GM12878 (cell line): ENCODE data around the gene PDS5A.

Experiments used
- EGR1 ChIP-seq, 2 experiments: IDR thresholded peaks; 1 replicate in 1 of 2; 2 replicates in 1 of 2; pipeline ENCODE4 v1.6.1; 2011 to 2012; ENCODE audit warnings: low read depth in 2 of 2, low read length in 2 of 2, borderline replicate concordance in 1 of 2, mild to moderate bottlenecking in 1 of 2, moderate library complexity in 1 of 2
- HDAC6 ChIP-seq: fragments of 200-600 bp; sonication (generic); IDR thresholded peaks from one replicate; pipeline ENCODE4 v1.8.0; 2017; ENCODE audit warnings: antibody characterized with exemption; ENCODE audit not compliant: unreplicated experiment
- IKZF1 ChIP-seq: fragments of 450-650 bp; conservative IDR thresholded peaks from 2 replicates; pipeline ENCODE4 v1.6.1; 2017; ENCODE audit warnings: antibody characterized with exemption, mild to moderate bottlenecking
- IRF3 ChIP-seq: fragments of 450-650 bp; IDR thresholded peaks from 2 replicates; pipeline ENCODE4 v1.6.1; 2014; ENCODE audit warnings: mild to moderate bottlenecking
- JUND ChIP-seq: IDR thresholded peaks from 2 replicates; pipeline ENCODE4 v1.6.1; 2012; ENCODE audit warnings: low read depth, mild to moderate bottlenecking, low read length, improper control_type of control experiment, moderate library complexity
- TF ChIP-seq, protein P1 (sequence below), 3 experiments: IDR thresholded peaks in 2 of 3; conservative IDR thresholded peaks in 1 of 3; 2 replicates each; pipeline ENCODE4 v1.5.1; 2011; ENCODE audit warnings: low read depth in 3 of 3, low read length in 3 of 3, mild to moderate bottlenecking in 3 of 3, control low read depth in 2 of 3, moderate library complexity in 2 of 3, inconsistent platforms in 1 of 3, mixed read lengths in 1 of 3; ENCODE audit not compliant: control insufficient read depth in 2 of 3, insufficient read depth in 1 of 3; ENCODE audit errors: extremely low read depth in 1 of 3
- TF ChIP-seq, protein P2 (sequence below): fragments of 450-650 bp; IDR thresholded peaks from 2 replicates; pipeline ENCODE4 v1.6.1; 2017; ENCODE audit warnings: mild to moderate bottlenecking, moderate library complexity

DNA sequence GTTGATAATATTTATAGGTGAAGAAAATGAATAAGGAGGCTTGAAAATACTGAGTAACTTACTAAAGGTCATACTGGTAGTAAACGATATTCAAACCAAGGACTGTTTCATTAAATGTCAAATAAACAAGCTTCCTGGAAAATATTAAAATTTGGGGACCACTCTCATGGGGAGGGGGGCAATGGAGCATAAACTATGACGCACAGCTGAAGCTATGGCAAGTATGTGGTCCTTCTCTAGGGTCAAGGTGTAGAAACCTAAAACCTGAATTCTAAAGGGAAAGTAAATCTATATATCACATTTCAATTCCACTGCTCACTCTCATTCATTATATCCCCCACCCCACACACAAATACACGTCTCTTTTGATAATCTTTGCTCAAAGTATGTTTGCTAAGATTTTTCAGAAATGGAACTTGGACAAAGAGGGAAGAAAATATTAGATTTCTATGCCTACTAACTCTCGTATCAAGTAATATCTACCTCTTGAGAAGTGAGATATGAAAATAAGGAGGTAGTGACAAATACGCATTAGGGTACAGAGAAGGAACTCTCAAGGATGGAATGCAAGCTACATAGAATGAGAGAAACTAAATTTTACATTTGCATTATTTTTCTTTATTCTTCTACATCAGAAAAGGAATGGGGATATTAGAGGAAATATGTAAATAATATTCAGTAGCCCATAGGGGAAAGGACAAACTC, 84.6 kb downstream of the PDS5A start:
- TF ChIP-seq EGR1 (IDR thresholded peaks at IDR 0.05; ENCODE audit: borderline replicate concordance in 1 of 2, low read depth in 2 of 2, low read length in 2 of 2) = no peak
- TF ChIP-seq, protein P1, sequence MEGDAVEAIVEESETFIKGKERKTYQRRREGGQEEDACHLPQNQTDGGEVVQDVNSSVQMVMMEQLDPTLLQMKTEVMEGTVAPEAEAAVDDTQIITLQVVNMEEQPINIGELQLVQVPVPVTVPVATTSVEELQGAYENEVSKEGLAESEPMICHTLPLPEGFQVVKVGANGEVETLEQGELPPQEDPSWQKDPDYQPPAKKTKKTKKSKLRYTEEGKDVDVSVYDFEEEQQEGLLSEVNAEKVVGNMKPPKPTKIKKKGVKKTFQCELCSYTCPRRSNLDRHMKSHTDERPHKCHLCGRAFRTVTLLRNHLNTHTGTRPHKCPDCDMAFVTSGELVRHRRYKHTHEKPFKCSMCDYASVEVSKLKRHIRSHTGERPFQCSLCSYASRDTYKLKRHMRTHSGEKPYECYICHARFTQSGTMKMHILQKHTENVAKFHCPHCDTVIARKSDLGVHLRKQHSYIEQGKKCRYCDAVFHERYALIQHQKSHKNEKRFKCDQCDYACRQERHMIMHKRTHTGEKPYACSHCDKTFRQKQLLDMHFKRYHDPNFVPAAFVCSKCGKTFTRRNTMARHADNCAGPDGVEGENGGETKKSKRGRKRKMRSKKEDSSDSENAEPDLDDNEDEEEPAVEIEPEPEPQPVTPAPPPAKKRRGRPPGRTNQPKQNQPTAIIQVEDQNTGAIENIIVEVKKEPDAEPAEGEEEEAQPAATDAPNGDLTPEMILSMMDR (IDR thresholded peaks at IDR 0.05 in 2 of 3, conservative IDR thresholded peaks at IDR 0.05 in 1 of 3; ENCODE audit: control insufficient read depth in 2 of 3, extremely low read depth in 1 of 3, insufficient read depth in 1 of 3, low read depth in 3 of 3, low read length in 3 of 3) = no peak
- no peak for TF ChIP-seq IRF3
- TF ChIP-seq, protein P2, sequence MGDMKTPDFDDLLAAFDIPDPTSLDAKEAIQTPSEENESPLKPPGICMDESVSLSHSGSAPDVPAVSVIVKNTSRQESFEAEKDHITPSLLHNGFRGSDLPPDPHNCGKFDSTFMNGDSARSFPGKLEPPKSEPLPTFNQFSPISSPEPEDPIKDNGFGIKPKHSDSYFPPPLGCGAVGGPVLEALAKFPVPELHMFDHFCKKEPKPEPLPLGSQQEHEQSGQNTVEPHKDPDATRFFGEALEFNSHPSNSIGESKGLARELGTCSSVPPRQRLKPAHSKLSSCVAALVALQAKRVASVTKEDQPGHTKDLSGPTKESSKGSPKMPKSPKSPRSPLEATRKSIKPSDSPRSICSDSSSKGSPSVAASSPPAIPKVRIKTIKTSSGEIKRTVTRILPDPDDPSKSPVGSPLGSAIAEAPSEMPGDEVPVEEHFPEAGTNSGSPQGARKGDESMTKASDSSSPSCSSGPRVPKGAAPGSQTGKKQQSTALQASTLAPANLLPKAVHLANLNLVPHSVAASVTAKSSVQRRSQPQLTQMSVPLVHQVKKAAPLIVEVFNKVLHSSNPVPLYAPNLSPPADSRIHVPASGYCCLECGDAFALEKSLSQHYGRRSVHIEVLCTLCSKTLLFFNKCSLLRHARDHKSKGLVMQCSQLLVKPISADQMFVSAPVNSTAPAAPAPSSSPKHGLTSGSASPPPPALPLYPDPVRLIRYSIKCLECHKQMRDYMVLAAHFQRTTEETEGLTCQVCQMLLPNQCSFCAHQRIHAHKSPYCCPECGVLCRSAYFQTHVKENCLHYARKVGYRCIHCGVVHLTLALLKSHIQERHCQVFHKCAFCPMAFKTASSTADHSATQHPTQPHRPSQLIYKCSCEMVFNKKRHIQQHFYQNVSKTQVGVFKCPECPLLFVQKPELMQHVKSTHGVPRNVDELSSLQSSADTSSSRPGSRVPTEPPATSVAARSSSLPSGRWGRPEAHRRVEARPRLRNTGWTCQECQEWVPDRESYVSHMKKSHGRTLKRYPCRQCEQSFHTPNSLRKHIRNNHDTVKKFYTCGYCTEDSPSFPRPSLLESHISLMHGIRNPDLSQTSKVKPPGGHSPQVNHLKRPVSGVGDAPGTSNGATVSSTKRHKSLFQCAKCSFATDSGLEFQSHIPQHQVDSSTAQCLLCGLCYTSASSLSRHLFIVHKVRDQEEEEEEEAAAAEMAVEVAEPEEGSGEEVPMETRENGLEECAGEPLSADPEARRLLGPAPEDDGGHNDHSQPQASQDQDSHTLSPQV = no peak
- no peak for TF ChIP-seq IKZF1
- no peak for TF ChIP-seq HDAC6
- TF ChIP-seq JUND = no peak
